Smooth muscle cell (in vitro differentiated cells): ENCODE results near the gene FATE1. TPM values are rescaled to one million over a fixed set of nuclear protein-coding genes. Genes with fewer than 3 reads are reported as not detected.

ENCODE experiments used
- DNase-seq: peaks from one replicate; lab custom pipeline; 2025; ENCODE audit not compliant: unreplicated experiment; lab: John Stamatoyannopoulos, UW
- H2AFZ ChIP-seq: fragments of 200-600 bp; sonication (generic); 2 replicates; pipeline ENCODE4 v1.6.0; 2016; ENCODE audit warnings: antibody characterized with exemption, low read depth, mild to moderate bottlenecking
- H3F3A ChIP-seq: fragments of 200-600 bp; sonication (generic); 2 replicates; pipeline ENCODE4 v1.6.0; 2017; ENCODE audit warnings: antibody characterized with exemption, low read depth
- H3K27ac ChIP-seq: fragments of 200-600 bp; sonication (generic); 2 replicates; pipeline ENCODE4 v1.5.1; 2016; ENCODE audit warnings: low read depth, mild to moderate bottlenecking
- H3K27me3 ChIP-seq: fragments of 200-600 bp; sonication (generic); 2 replicates; pipeline ENCODE4 v1.6.1; 2016; ENCODE audit warnings: low read depth, mild to moderate bottlenecking
- H3K36me3 ChIP-seq: fragments of 200-600 bp; sonication (generic); 2 replicates; pipeline ENCODE4 v1.5.1; 2016; ENCODE audit warnings: low read depth
- H3K4me1 ChIP-seq: fragments of 200-600 bp; sonication (generic); 2 replicates; pipeline ENCODE4 v1.5.1; 2016; ENCODE audit warnings: low read depth
- H3K4me2 ChIP-seq: fragments of 200-600 bp; sonication (generic); 2 replicates; pipeline ENCODE4 v1.6.0; 2016; ENCODE audit warnings: mild to moderate bottlenecking
- H3K4me3 ChIP-seq: fragments of 200-600 bp; sonication (generic); 2 replicates; pipeline ENCODE4 v1.5.1; 2016; ENCODE audit warnings: mild to moderate bottlenecking
- H3K79me2 ChIP-seq: fragments of 200-600 bp; sonication (generic); 2 replicates; pipeline ENCODE4 v1.6.0; 2016; ENCODE audit warnings: low read depth, mild to moderate bottlenecking
- H3K9ac ChIP-seq: fragments of 200-600 bp; sonication (generic); 2 replicates; pipeline ENCODE4 v1.6.0; 2016; ENCODE audit warnings: low read depth
- H3K9me3 ChIP-seq: fragments of 200-600 bp; sonication (generic); replicated peaks from 2 replicates; pipeline ENCODE4 v1.5.1; 2016; ENCODE audit warnings: low read depth
- H4K20me1 ChIP-seq: fragments of 200-600 bp; sonication (generic); 2 replicates; pipeline ENCODE4 v1.6.0; 2016; ENCODE audit warnings: low read depth
- WGBS: methylation state at CpG from one replicate; pipeline ENCODE4 v1.1.7; 2016; ENCODE audit warnings: low lambda C conversion rate; 5-methylcytosine and 5-hydroxymethylcytosine counted together
- polyA plus RNA-seq: library from polyadenylated mRNA; unstranded; fragments of >200 nt; fragmentation: Nextera tagmentation; extraction: Ambion mirVana; gene quantifications from 2 replicates; pipeline ENCODE4 v1.2.1, GENCODE V29; 2016
- total RNA-seq: library from RNA; depleted of rRNA; stranded (reverse); fragments of >200 nt; gene quantifications from 2 replicates; pipeline ENCODE4 v1.2.3, GENCODE V29; 2014
- TF ChIP-seq, protein P1 (sequence below): fragments of 200-600 bp; sonication (generic); IDR thresholded peaks from 2 replicates; pipeline ENCODE4 v1.5.1; 2017; ENCODE audit warnings: borderline replicate concordance, mild to moderate bottlenecking, antibody characterized with exemption; ENCODE audit not compliant: insufficient read depth, poor library complexity, severe bottlenecking

FATE1 gene
- total and polyA plus RNA-seq, 2 experiments from 2014 or later: not detected

DNA sequence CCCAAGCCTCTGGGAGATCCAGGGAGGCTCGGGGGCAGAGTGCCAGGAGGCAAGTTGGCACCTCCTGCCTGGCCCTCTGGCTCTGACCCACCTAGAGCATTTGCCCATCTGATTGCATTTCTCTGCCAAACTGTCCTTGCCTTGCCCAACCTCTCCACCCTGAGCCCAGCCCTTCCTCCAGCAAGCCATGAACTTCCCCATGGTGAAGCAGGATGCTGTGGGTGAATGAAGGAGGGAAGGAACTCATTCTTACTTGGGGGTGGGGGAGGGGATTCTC, 9.4 kb downstream of the FATE1 start:
- TF ChIP-seq, protein P1, sequence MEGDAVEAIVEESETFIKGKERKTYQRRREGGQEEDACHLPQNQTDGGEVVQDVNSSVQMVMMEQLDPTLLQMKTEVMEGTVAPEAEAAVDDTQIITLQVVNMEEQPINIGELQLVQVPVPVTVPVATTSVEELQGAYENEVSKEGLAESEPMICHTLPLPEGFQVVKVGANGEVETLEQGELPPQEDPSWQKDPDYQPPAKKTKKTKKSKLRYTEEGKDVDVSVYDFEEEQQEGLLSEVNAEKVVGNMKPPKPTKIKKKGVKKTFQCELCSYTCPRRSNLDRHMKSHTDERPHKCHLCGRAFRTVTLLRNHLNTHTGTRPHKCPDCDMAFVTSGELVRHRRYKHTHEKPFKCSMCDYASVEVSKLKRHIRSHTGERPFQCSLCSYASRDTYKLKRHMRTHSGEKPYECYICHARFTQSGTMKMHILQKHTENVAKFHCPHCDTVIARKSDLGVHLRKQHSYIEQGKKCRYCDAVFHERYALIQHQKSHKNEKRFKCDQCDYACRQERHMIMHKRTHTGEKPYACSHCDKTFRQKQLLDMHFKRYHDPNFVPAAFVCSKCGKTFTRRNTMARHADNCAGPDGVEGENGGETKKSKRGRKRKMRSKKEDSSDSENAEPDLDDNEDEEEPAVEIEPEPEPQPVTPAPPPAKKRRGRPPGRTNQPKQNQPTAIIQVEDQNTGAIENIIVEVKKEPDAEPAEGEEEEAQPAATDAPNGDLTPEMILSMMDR: no peak
- H3F3A ChIP-seq: no peaks in the 10 kb centered on the region
- no peak overlapping the region for H3K4me2 ChIP-seq
- no peak overlapping the region for H3K9ac ChIP-seq
- H3K36me3 ChIP-seq: no peaks in the 10 kb centered on the region
- no peaks in the 10 kb centered on the region for H3K27me3 ChIP-seq
- H3K27ac ChIP-seq: no peak overlapping the region
- 63% methylated on average over 1 of the region's 1 CpG for WGBS
- no peaks in the 10 kb centered on the region for H3K4me1 ChIP-seq
- no peak overlapping the region for H3K4me3 ChIP-seq
- no peaks in the 10 kb centered on the region for H3K79me2 ChIP-seq
- no peaks in the 10 kb centered on the region for H4K20me1 ChIP-seq
- DNase-seq: no peak
- H2AFZ ChIP-seq: no peak overlapping the region
- H3K9me3 ChIP-seq: no peaks in the 10 kb centered on the region

DNA sequence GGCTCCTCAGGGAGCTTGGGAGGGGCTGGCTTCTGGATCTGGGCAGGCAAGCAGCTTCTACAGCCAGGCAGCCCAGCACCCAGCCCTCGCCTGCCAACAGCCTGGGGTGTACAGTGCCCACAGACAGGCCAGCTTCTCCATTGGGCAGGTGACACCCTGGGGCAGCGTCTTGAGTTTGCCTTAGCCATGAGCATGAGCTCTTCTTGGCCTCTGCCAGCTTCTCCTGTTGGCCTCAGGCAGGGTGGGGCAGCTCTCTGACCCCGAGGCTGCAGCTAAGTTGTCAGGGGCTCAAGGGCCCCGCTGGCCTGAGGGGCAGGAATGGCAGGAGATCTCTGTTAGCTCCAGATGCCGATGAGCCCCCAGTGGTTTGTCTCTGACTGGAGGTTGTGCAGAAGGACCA, 10.9 kb downstream of the FATE1 start:
- WGBS: 61% methylated on average over 5 of the region's 5 CpGs
- Histone ChIP-seq H3K27me3 (no peaks in the 10 kb centered on the region), H3K9ac (no peak overlapping the region), H3K79me2 (no peaks in the 10 kb centered on the region), H3K4me3 (no peak overlapping the region), H3F3A (no peaks in the 10 kb centered on the region), H3K4me1 (no peaks in the 10 kb centered on the region), H3K27ac (no peak overlapping the region), H3K4me2 (no peak overlapping the region), H4K20me1 (no peaks in the 10 kb centered on the region), H3K36me3 (no peaks in the 10 kb centered on the region), H3K9me3 (no peaks in the 10 kb centered on the region), H2AFZ (no peak overlapping the region)
- TF ChIP-seq, protein P1: no peak
- DNase-seq: no peak

DNA sequence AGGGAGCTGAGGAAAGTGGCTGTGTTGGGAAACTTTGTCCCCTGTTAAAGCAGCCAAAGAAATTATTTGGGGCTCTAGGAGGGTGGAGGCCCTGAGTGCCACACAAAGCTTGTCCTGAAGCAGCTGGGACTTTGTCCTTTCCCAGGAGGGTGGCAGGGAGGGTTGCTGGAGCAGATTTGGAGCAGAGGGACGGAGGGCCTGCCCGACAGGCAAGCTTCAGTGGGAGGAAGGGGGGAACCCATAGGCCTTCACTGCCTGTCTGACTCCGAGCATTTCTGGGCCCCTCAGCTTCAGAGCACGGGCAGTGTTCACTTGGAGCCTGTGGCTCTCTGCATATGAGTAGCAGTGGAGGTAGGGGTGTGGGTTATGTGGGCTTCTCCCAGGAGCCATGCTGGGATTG, 11.5 kb downstream of the FATE1 start:
- Histone ChIP-seq H2AFZ (no peak overlapping the region), H3K79me2 (no peaks in the 10 kb centered on the region), H3K4me2 (no peak overlapping the region), H4K20me1 (no peaks in the 10 kb centered on the region), H3K9ac (no peak overlapping the region), H3F3A (no peaks in the 10 kb centered on the region), H3K4me3 (no peak overlapping the region), H3K27me3 (peaks cover 4% of the 10 kb centered on the region), H3K36me3 (no peaks in the 10 kb centered on the region), H3K4me1 (no peaks in the 10 kb centered on the region), H3K9me3 (no peaks in the 10 kb centered on the region), H3K27ac (no peak overlapping the region)
- TF ChIP-seq, protein P1: no peak
- no peak for DNase-seq
- 76% methylated on average over 4 of the region's 4 CpGs for WGBS

DNA sequence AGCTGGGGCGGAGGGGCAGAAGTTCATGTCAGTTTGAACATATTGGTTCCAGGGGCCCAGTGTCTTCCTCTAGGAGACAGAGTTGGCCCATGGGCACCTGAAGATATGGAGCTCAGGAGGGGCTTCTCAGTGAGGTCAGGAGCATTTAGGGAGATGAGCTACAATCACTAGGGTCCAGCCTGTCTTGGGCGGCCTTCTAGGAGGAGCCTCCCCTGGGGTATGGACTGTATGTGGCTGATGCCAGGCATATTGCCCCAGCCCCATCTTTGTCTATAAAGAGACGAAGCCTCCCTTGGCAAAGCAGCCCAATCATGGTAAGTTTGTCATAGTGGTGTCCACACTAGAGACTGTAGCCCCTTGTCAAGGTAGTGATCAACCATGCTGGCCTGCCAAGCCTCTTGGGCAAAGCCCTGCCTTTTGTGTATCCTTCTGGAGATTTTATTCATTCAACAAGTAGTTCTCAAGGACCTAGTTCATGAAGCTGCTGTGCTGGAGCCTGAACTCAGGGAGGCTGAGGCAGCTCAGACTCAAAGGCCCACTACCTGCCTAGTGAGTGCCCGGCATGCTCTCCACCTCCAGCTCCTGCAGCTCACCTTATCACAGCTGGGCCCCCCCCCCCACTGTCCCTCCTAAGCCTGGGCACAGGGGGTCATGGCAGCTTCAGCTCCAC, 13.4 kb downstream of the FATE1 start:
- TF ChIP-seq, protein P1: no peak
- H3K4me2 ChIP-seq: no peak overlapping the region
- no peak for DNase-seq
- no peaks in the 10 kb centered on the region for H3K36me3 ChIP-seq
- no peaks in the 10 kb centered on the region for H3K9me3 ChIP-seq
- H2AFZ ChIP-seq: no peak overlapping the region
- no peaks in the 10 kb centered on the region for H3F3A ChIP-seq
- H4K20me1 ChIP-seq: no peaks in the 10 kb centered on the region
- no peaks in the 10 kb centered on the region for H3K79me2 ChIP-seq
- no peak overlapping the region for H3K9ac ChIP-seq
- H3K27me3 ChIP-seq: peaks cover 4% of the 10 kb centered on the region
- no peak overlapping the region for H3K4me3 ChIP-seq
- 76% methylated on average over 4 of the region's 4 CpGs for WGBS
- H3K4me1 ChIP-seq: no peaks in the 10 kb centered on the region
- no peak overlapping the region for H3K27ac ChIP-seq
